Fibroblast of pulmonary artery (primary cell): Measurements from ENCODE around the gene CIRBP.
A peak's percentile ranks its signal among the peaks of the same experiment; 100 is the strongest.

Source experiments
- DNase-seq: peaks from one replicate; pipeline ENCODE4 v3.0.0-alpha.2; 2010; ENCODE audit warnings: low read depth
- H3K4me3 ChIP-seq: replicated peaks from 2 replicates; pipeline ENCODE4 v1.5.1; 2011; ENCODE audit warnings: low read depth, mild to moderate bottlenecking, control low read depth, low read length, moderate library complexity
- CTCF ChIP-seq: IDR thresholded peaks from 2 replicates; pipeline ENCODE4 v1.5.1; 2011; ENCODE audit warnings: mild to moderate bottlenecking, control low read depth, low read length, inconsistent platforms; ENCODE audit errors: missing control alignments

Gene CIRBP

GRCh38 chr19:1255186-1256161 is 13.7 kb upstream of the CIRBP start:
- H3K4me3 ChIP-seq, result no peak overlapping the region
- TF ChIP-seq CTCF, result no peak

GRCh38 chr19:1256646-1257474 is 12.3 kb upstream of the CIRBP start:
- no peak overlapping the region for H3K4me3 ChIP-seq
- TF ChIP-seq CTCF, result no peak
- DNase-seq, result no peak

More at GRCh38 chr19:1255186-1256161, 13.7 kb upstream of the CIRBP start:
- DNase-seq, result no peak

- no peak for TF ChIP-seq CTCF
- DNase-seq, result no peak
- no peak overlapping the region for H3K4me3 ChIP-seq
Measured at GRCh38 chr19:1257475-1258162, 11.5 kb upstream of the CIRBP start.

- no peak for TF ChIP-seq CTCF
- no peak for DNase-seq
- H3K4me3 ChIP-seq, result no peak overlapping the region
Measured at GRCh38 chr19:1258163-1258492, 11.0 kb upstream of the CIRBP start.

GRCh38 chr19:1258707-1259205 is 10.4 kb upstream of the CIRBP start:
- DNase-seq, result no peak
- no peak overlapping the region for H3K4me3 ChIP-seq
- no peak for TF ChIP-seq CTCF

- H3K4me3 ChIP-seq, result no peak overlapping the region
- no peak for TF ChIP-seq CTCF
- peak; percentile 63 for DNase-seq
Measured at GRCh38 chr19:1259206-1259875, 9.8 kb upstream of the CIRBP start.
